ENCODE measurements around the gene MT1E.
"Not testable (repeated sequence)": the region's sequence is repeated elsewhere in the genome, so short reads cannot be mapped to it uniquely, and the experiment has no call there.

The MT1E gene

DNA sequence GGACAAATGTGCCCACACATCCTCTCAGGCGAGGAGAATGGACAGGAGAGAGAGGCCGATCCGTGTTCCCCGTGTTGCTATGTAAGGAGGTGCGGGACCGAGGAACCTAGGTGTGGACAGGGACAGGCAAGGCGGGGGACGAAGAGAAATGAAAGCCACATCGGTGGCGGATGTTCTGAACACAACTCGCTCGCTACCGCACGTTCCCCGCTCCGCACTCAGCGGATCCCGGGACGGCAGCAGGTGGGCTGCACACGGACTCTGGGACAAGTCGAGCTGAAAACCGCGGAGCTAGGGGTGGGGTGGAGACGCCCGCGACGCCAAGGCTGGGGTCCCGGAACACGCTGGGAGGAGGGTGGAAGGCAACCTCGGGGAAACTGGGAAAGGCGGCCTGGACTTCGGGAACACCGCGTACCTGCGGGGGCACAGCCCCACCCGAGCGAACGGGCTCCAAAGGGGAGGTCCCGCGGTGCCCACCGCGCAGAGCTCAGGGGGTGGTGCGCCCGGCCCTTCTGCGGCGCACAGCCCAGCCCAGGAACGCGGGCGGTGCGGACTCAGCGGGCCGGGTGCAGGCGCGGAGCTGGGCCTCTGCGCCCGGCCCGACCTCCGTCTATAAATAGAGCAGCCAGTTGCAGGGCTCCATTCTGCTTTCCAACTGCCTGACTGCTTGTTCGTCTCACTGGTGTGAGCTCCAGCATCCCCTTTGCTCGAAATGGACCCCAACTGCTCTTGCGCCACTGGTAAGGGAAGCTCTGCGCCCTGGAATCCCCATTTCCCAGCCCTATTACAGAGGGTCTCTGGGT is at the start of gene MT1E:
MT1E (plus strand) TSS at position 642 of the 803 bp plus-strand sequence; CDS start at position 713, 71 bp downstream.
- H3K4me1 ChIP-seq (ENCODE audit: control insufficient read depth, insufficient read depth, low read length): peaks cover 17% of the 10 kb centered on the region
- H3K27me3 ChIP-seq (ENCODE audit: control insufficient read depth in 1 of 2, insufficient read depth in 2 of 2, low read length in 2 of 2): no peaks in the 10 kb centered on the region
- H3K36me3 ChIP-seq (ENCODE audit: control insufficient read depth in 2 of 2, insufficient read depth in 2 of 2, low read length in 2 of 2): no peaks in the 10 kb centered on the region
- H3K9ac ChIP-seq (ENCODE audit: low read length in 2 of 2): peak within 1 kb of the TSS; percentile 95 to 97
- peak within 1 kb of the TSS; percentile 91 to 96 for H3K4me3 ChIP-seq (ENCODE audit: low read length in 2 of 2)
- peak within 1 kb of the TSS; percentile 96 for H3K27ac ChIP-seq (ENCODE audit: low read length)
- no peaks in the 10 kb centered on the region for H3K9me3 ChIP-seq (ENCODE audit: control insufficient read depth in 2 of 2, low read length in 2 of 2)

- Histone ChIP-seq H3K4me3 (ENCODE audit: low read length in 2 of 2) (no peak overlapping the region), H3K9me3 (ENCODE audit: control insufficient read depth in 2 of 2, low read length in 2 of 2) (no peaks in the 10 kb centered on the region), H3K9ac (ENCODE audit: low read length in 2 of 2) (no peak overlapping the region), H3K36me3 (ENCODE audit: control insufficient read depth in 2 of 2, insufficient read depth in 2 of 2, low read length in 2 of 2) (no peaks in the 10 kb centered on the region), H3K27me3 (ENCODE audit: control insufficient read depth in 1 of 2, insufficient read depth in 2 of 2, low read length in 2 of 2) (no peaks in the 10 kb centered on the region), H3K4me1 (ENCODE audit: control insufficient read depth, insufficient read depth, low read length) (peaks cover 5% of the 10 kb centered on the region), H3K27ac (ENCODE audit: low read length) (no peak overlapping the region)
Measured at GRCh38 chr16:56576585-56577299, 48.8 kb upstream of the MT1E start.

- Histone ChIP-seq H3K4me1 (ENCODE audit: control insufficient read depth, insufficient read depth, low read length) (peaks cover 5% of the 10 kb centered on the region), H3K9ac (ENCODE audit: low read length in 2 of 2) (no peak overlapping the region), H3K27me3 (ENCODE audit: control insufficient read depth in 1 of 2, insufficient read depth in 2 of 2, low read length in 2 of 2) (no peaks in the 10 kb centered on the region), H3K9me3 (ENCODE audit: control insufficient read depth in 2 of 2, low read length in 2 of 2) (no peaks in the 10 kb centered on the region), H3K4me3 (ENCODE audit: low read length in 2 of 2) (no peak overlapping the region), H3K27ac (ENCODE audit: low read length) (no peak overlapping the region), H3K36me3 (ENCODE audit: control insufficient read depth in 2 of 2, insufficient read depth in 2 of 2, low read length in 2 of 2) (no peaks in the 10 kb centered on the region)
Measured at GRCh38 chr16:56577300-56577625, 48.3 kb upstream of the MT1E start.

GRCh38 chr16:56580391-56581048 is 45.1 kb upstream of the MT1E start:
- Histone ChIP-seq H3K4me3 (ENCODE audit: low read length in 2 of 2) (no peak overlapping the region), H3K9me3 (ENCODE audit: control insufficient read depth in 2 of 2, low read length in 2 of 2) (no peaks in the 10 kb centered on the region), H3K36me3 (ENCODE audit: control insufficient read depth in 2 of 2, insufficient read depth in 2 of 2, low read length in 2 of 2) (no peaks in the 10 kb centered on the region), H3K27ac (ENCODE audit: low read length) (no peak overlapping the region), H3K9ac (ENCODE audit: low read length in 2 of 2) (no peak overlapping the region), H3K27me3 (ENCODE audit: control insufficient read depth in 1 of 2, insufficient read depth in 2 of 2, low read length in 2 of 2) (no peaks in the 10 kb centered on the region), H3K4me1 (ENCODE audit: control insufficient read depth, insufficient read depth, low read length) (peaks cover 5% of the 10 kb centered on the region)

- not testable (repeated sequence) for H3K27me3 ChIP-seq (ENCODE audit: control insufficient read depth in 1 of 2, insufficient read depth in 2 of 2, low read length in 2 of 2); H3K36me3 ChIP-seq (ENCODE audit: control insufficient read depth in 2 of 2, insufficient read depth in 2 of 2, low read length in 2 of 2); H3K4me3 ChIP-seq (ENCODE audit: low read length in 2 of 2); H3K4me1 ChIP-seq (ENCODE audit: control insufficient read depth, insufficient read depth, low read length); H3K27ac ChIP-seq (ENCODE audit: low read length); H3K9me3 ChIP-seq (ENCODE audit: control insufficient read depth in 2 of 2, low read length in 2 of 2); H3K9ac ChIP-seq (ENCODE audit: low read length in 2 of 2)
Measured at GRCh38 chr16:56582911-56583310, 42.7 kb upstream of the MT1E start.

DNA sequence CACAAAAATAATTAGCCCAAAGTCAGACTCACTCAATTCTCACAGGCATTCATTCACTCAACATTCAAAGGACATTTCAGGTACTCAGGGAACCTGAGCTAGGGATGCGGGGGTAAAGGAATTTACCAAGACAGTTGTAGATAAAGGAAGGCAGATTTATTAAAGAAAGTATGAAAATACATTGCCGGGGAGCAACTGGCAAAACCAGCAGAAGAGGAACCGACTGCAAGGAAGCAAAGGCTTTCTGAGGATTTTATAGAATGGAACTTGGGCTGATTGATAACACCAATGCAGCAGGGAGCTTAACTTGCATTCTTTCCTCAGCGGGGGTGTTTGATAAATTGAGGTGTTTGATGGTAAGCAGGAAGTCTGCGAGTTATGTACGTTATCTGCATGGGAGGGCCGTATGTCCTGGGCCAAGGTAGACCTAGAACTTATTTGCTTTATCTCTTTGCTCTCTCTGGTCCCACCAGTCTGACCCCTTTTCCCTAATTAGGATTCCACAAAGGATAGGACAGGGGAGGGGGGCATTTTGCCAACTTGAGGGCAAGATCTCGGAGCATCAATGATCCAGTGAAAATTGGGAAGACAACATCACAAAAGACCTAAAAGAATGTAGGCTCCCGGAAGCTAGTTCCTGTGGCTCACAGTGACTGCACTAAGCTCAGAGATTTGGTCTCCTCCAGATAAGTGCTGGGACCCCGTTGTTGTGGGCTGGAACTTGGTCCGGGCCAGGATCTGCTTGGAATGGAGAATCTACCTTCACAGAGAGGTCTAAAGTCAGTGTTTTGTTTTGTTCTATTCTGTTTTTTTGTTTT is 42.0 kb upstream of the MT1E start:
- Histone ChIP-seq H3K9ac (ENCODE audit: low read length in 2 of 2) (no peak overlapping the region), H3K27ac (ENCODE audit: low read length) (no peak overlapping the region), H3K36me3 (ENCODE audit: control insufficient read depth in 2 of 2, insufficient read depth in 2 of 2, low read length in 2 of 2) (no peaks in the 10 kb centered on the region), H3K27me3 (ENCODE audit: control insufficient read depth in 1 of 2, insufficient read depth in 2 of 2, low read length in 2 of 2) (peaks cover 3 to 9% of the 10 kb centered on the region in 2 donors), H3K4me3 (ENCODE audit: low read length in 2 of 2) (no peak overlapping the region), H3K9me3 (ENCODE audit: control insufficient read depth in 2 of 2, low read length in 2 of 2) (no peaks in the 10 kb centered on the region), H3K4me1 (ENCODE audit: control insufficient read depth, insufficient read depth, low read length) (no peaks in the 10 kb centered on the region)

DNA sequence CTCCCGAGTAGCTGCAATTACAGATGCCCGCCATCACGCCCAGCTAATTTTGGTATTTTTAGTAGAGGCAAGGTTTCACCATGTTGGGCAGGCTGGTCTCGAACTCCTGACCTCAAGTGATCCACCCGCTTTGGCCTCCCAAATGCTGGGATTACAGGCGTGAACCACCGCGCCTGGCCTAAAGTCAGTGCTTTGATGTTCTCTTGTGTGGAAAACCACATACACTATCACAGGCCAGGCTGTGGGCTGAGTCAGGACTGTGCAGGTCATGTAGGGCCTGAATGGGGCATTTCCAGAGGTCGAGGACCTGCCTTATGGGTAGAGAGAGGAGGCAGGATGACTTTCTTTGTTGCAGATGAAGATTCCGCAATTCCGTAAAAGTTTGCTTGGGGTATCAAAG is 41.3 kb upstream of the MT1E start:
- no peak overlapping the region for H3K4me3 ChIP-seq (ENCODE audit: low read length in 2 of 2)
- peaks cover 6% of the 10 kb centered on the region for H3K4me1 ChIP-seq (ENCODE audit: control insufficient read depth, insufficient read depth, low read length)
- H3K27me3 ChIP-seq (ENCODE audit: control insufficient read depth in 1 of 2, insufficient read depth in 2 of 2, low read length in 2 of 2): peaks cover 10 to 13% of the 10 kb centered on the region in 2 donors
- no peak overlapping the region for H3K9ac ChIP-seq (ENCODE audit: low read length in 2 of 2)
- no peak overlapping the region for H3K27ac ChIP-seq (ENCODE audit: low read length)
- no peaks in the 10 kb centered on the region for H3K36me3 ChIP-seq (ENCODE audit: control insufficient read depth in 2 of 2, insufficient read depth in 2 of 2, low read length in 2 of 2)
- H3K9me3 ChIP-seq (ENCODE audit: control insufficient read depth in 2 of 2, low read length in 2 of 2): no peaks in the 10 kb centered on the region

DNA sequence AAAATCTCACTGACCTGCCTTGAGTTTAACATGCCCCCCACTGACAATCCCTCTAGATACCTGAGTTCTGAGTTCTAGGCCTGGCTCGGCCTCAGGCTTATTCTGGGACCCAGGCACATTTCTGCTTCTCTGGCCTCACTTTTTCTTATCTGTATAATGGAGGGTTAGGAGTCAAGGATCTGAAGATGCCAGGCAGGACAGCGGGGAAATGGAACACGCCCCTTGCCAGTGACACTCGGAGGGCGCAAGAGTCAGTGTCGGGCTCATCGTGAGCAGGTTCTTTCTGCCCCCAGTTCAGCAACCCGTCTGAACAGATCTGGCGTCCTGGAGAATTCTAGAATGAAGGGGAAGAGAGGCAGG is 36.8 kb upstream of the MT1E start:
- Histone ChIP-seq H3K36me3 (ENCODE audit: control insufficient read depth in 2 of 2, insufficient read depth in 2 of 2, low read length in 2 of 2) (no peaks in the 10 kb centered on the region), H3K4me1 (ENCODE audit: control insufficient read depth, insufficient read depth, low read length) (peaks cover 11% of the 10 kb centered on the region), H3K9me3 (ENCODE audit: control insufficient read depth in 2 of 2, low read length in 2 of 2) (no peaks in the 10 kb centered on the region), H3K27ac (ENCODE audit: low read length) (no peak overlapping the region), H3K9ac (ENCODE audit: low read length in 2 of 2) (no peak overlapping the region), H3K4me3 (ENCODE audit: low read length in 2 of 2) (peak overlapping the region; percentile 53 to 68), H3K27me3 (ENCODE audit: control insufficient read depth in 1 of 2, insufficient read depth in 2 of 2, low read length in 2 of 2) (peaks cover 26% of the 10 kb centered on the region in 2 donors)

GRCh38 chr16:56589141-56590039 is 36.2 kb upstream of the MT1E start, which contains the start of gene MT3:
MT3 (plus strand) TSS chr16:56589528; CDS start chr16:56589591, 63 bp downstream.
- Histone ChIP-seq H3K27me3 (ENCODE audit: control insufficient read depth in 1 of 2, insufficient read depth in 2 of 2, low read length in 2 of 2) (peaks cover 26% of the 10 kb centered on the region in 2 donors), H3K4me1 (ENCODE audit: control insufficient read depth, insufficient read depth, low read length) (peaks cover 11% of the 10 kb centered on the region), H3K4me3 (ENCODE audit: low read length in 2 of 2) (peak within 1 kb of the TSS; percentile 53 to 68), H3K36me3 (ENCODE audit: control insufficient read depth in 2 of 2, insufficient read depth in 2 of 2, low read length in 2 of 2) (no peaks in the 10 kb centered on the region), H3K9ac (ENCODE audit: low read length in 2 of 2) (no peak within 1 kb of the TSS), H3K9me3 (ENCODE audit: control insufficient read depth in 2 of 2, low read length in 2 of 2) (peaks cover 0 to 4% of the 10 kb centered on the region in 2 donors), H3K27ac (ENCODE audit: low read length) (no peak within 1 kb of the TSS)
